Astrocyte (in vitro differentiated cells and primary cell): ENCODE measurements around the gene ZNF775. TPM values are rescaled to one million over a fixed set of nuclear protein-coding genes. Genes with fewer than 3 reads are reported as not detected.

ENCODE experiments used
- DNase-seq: peaks from one replicate; pipeline ENCODE4 v3.0.0-alpha.2; 2010; ENCODE audit warnings: low read depth
- FAIRE-seq: peaks from 2 replicates; lab custom pipeline; 2011; peaks lifted over from hg19 to GRCh38; lab: Jason Lieb, UNC
- H2AFZ ChIP-seq: 2 replicates; pipeline ENCODE4 v1.6.0; 2012; ENCODE audit warnings: low read depth, low read length, inconsistent platforms
- H3K27ac ChIP-seq: 2 replicates; pipeline ENCODE4 v1.5.1; 2011; ENCODE audit warnings: low read depth, low read length, inconsistent platforms
- H3K27me3 ChIP-seq: 2 replicates; pipeline ENCODE4 v1.6.0; 2011; ENCODE audit warnings: low read length, inconsistent platforms; ENCODE audit not compliant: insufficient read depth
- H3K36me3 ChIP-seq: 2 replicates; pipeline ENCODE4 v1.5.1; 2011; ENCODE audit warnings: low read length, inconsistent platforms; ENCODE audit not compliant: insufficient read depth
- H3K4me1 ChIP-seq: 2 replicates; pipeline ENCODE4 v1.5.1; 2011; ENCODE audit warnings: low read length, inconsistent platforms; ENCODE audit not compliant: insufficient read depth
- H3K4me2 ChIP-seq: 2 replicates; pipeline ENCODE4 v1.6.0; 2012; ENCODE audit warnings: low read length, inconsistent platforms
- H3K4me3 ChIP-seq: 2 replicates; pipeline ENCODE4 v1.5.1; 2011; ENCODE audit warnings: low read depth, mild to moderate bottlenecking, low read length, inconsistent platforms; ENCODE audit not compliant: insufficient read depth
- H3K79me2 ChIP-seq: 2 replicates; pipeline ENCODE4 v1.6.0; 2012; ENCODE audit warnings: mild to moderate bottlenecking, low read length, inconsistent platforms; ENCODE audit not compliant: insufficient read depth
- H3K9ac ChIP-seq: 2 replicates; pipeline ENCODE4 v1.6.0; 2012; ENCODE audit warnings: mild to moderate bottlenecking, low read length, inconsistent platforms
- H3K9me3 ChIP-seq: 2 replicates; pipeline ENCODE4 v1.5.1; 2012; ENCODE audit warnings: low read depth, mild to moderate bottlenecking, low read length, inconsistent platforms; ENCODE audit not compliant: insufficient read depth
- H4K20me1 ChIP-seq: 2 replicates; pipeline ENCODE4 v1.6.0; 2012; ENCODE audit warnings: low read length, inconsistent platforms; ENCODE audit not compliant: insufficient read depth
- H3K27ac Mint-ChIP-seq: one replicate; pipeline ENCODE4 v1.8.0; 2021; ENCODE audit warnings: mild to moderate bottlenecking, mixed read lengths; ENCODE audit not compliant: unreplicated experiment
- H3K27me3 Mint-ChIP-seq: one replicate; pipeline ENCODE4 v1.8.0; 2021; ENCODE audit warnings: low read depth, mixed read lengths; ENCODE audit not compliant: unreplicated experiment
- H3K36me3 Mint-ChIP-seq: one replicate; pipeline ENCODE4 v1.8.0; 2021; ENCODE audit warnings: low read depth, mixed read lengths; ENCODE audit not compliant: unreplicated experiment
- H3K4me1 Mint-ChIP-seq: one replicate; pipeline ENCODE4 v1.8.0; 2021; ENCODE audit warnings: low read depth, mixed read lengths; ENCODE audit not compliant: unreplicated experiment
- H3K4me3 Mint-ChIP-seq: one replicate; pipeline ENCODE4 v1.8.0; 2021; ENCODE audit warnings: mild to moderate bottlenecking, moderate library complexity, mixed read lengths; ENCODE audit not compliant: unreplicated experiment
- H3K9me3 Mint-ChIP-seq: one replicate; pipeline ENCODE4 v1.8.0; 2021; ENCODE audit warnings: mild to moderate bottlenecking, mixed read lengths; ENCODE audit not compliant: unreplicated experiment
- EZH2 ChIP-seq: IDR thresholded peaks from 2 replicates; pipeline ENCODE4 v1.6.1; 2012; ENCODE audit warnings: mild to moderate bottlenecking, low read length, inconsistent platforms; ENCODE audit not compliant: insufficient read depth
- total RNA-seq: library from RNA; stranded (reverse); gene quantifications from 2 replicates; pipeline ENCODE4 v1.2.1, GENCODE V29; 2021
- TF ChIP-seq, protein P1 (sequence below): IDR thresholded peaks from 2 replicates; pipeline ENCODE4 v1.5.1; 2011; ENCODE audit warnings: low read depth, mild to moderate bottlenecking, inconsistent platforms, low read length, moderate library complexity; ENCODE audit not compliant: insufficient read depth

The ZNF775 gene
- total RNA-seq, 1 donor from 2014 or later = 6.5 TPM

DNA sequence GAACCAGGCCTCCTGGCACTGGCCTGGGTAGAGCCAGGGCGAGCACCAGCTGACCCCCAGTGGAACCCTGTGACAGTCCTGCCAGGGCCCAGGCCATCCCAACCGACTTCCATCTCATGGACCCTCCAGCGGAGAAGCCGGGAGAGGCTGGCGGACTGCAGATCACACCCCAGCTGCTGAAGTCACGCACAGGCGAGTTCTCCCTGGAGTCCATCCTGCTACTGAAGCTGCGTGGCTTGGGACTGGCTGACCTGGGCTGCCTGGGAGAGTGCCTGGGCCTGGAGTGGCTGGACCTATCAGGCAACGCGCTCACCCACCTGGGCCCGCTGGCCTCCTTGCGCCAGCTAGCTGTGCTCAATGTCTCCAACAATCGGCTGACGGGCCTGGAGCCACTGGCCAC, 42.4 kb upstream of the ZNF775 start:
- no peak overlapping the region for H3K27ac Mint-ChIP-seq

DNA sequence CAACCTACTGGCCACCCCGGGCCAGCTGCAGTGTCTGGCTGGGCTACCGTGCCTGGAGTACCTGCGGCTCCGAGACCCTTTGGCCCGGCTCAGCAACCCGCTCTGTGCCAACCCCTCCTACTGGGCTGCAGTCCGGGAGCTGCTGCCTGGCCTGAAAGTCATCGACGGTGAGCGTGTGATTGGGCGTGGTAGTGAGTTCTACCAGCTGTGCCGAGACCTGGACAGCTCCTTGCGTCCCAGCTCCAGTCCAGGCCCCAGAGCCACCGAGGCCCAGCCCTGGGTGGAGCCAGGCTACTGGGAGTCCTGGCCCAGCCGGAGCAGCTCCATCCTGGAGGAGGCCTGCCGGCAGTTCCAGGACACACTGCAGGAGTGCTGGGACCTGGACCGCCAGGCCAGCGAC, 42.0 kb upstream of the ZNF775 start:
- Histone ChIP-seq H3K27me3 (peaks cover 5% of the 10 kb centered on the region), H2AFZ (no peak overlapping the region), H3K4me1 (peaks cover 12% of the 10 kb centered on the region), H3K9ac (no peak overlapping the region), H3K79me2 (no peaks in the 10 kb centered on the region), H3K36me3 (no peaks in the 10 kb centered on the region), H3K4me2 (no peak overlapping the region), H4K20me1 (peaks cover 7% of the 10 kb centered on the region), H3K9me3 (no peaks in the 10 kb centered on the region), H3K4me3 (no peak overlapping the region), H3K27ac (no peak overlapping the region)
- no peaks in the 10 kb centered on the region for H3K9me3 Mint-ChIP-seq
- no peak overlapping the region for H3K27ac Mint-ChIP-seq
- no peak for TF ChIP-seq EZH2
- TF ChIP-seq, protein P1, sequence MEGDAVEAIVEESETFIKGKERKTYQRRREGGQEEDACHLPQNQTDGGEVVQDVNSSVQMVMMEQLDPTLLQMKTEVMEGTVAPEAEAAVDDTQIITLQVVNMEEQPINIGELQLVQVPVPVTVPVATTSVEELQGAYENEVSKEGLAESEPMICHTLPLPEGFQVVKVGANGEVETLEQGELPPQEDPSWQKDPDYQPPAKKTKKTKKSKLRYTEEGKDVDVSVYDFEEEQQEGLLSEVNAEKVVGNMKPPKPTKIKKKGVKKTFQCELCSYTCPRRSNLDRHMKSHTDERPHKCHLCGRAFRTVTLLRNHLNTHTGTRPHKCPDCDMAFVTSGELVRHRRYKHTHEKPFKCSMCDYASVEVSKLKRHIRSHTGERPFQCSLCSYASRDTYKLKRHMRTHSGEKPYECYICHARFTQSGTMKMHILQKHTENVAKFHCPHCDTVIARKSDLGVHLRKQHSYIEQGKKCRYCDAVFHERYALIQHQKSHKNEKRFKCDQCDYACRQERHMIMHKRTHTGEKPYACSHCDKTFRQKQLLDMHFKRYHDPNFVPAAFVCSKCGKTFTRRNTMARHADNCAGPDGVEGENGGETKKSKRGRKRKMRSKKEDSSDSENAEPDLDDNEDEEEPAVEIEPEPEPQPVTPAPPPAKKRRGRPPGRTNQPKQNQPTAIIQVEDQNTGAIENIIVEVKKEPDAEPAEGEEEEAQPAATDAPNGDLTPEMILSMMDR = no peak
- peaks cover 22% of the 10 kb centered on the region for H3K27me3 Mint-ChIP-seq
- H3K36me3 Mint-ChIP-seq = peaks cover 5% of the 10 kb centered on the region
- DNase-seq = no peak
- peaks cover 14% of the 10 kb centered on the region for H3K4me1 Mint-ChIP-seq
- H3K4me3 Mint-ChIP-seq = no peak overlapping the region
- FAIRE-seq = no peak

More for the DNA sequence above, 42.4 kb upstream of the ZNF775 start:
- H3K9me3 Mint-ChIP-seq = no peaks in the 10 kb centered on the region
- peaks cover 18% of the 10 kb centered on the region for H3K27me3 Mint-ChIP-seq
- no peak for TF ChIP-seq EZH2
- TF ChIP-seq, protein P1 = no peak
- peaks cover 13% of the 10 kb centered on the region for H3K4me1 Mint-ChIP-seq
- H3K4me1 ChIP-seq = peaks cover 12% of the 10 kb centered on the region
- H3K4me3 ChIP-seq = no peak overlapping the region
- no peak overlapping the region for H3K9ac ChIP-seq
- FAIRE-seq (no peak), DNase-seq (no peak)
- no peaks in the 10 kb centered on the region for H3K9me3 ChIP-seq
- H2AFZ ChIP-seq = no peak overlapping the region
- H3K27ac ChIP-seq = no peak overlapping the region
- H3K4me3 Mint-ChIP-seq = no peak overlapping the region
- H3K79me2 ChIP-seq = no peaks in the 10 kb centered on the region
- no peaks in the 10 kb centered on the region for H3K36me3 ChIP-seq
- H3K27me3 ChIP-seq = peaks cover under 1% of the 10 kb centered on the region
- no peak overlapping the region for H3K4me2 ChIP-seq
- H3K36me3 Mint-ChIP-seq = peaks cover 2% of the 10 kb centered on the region
- peaks cover 7% of the 10 kb centered on the region for H4K20me1 ChIP-seq

DNA sequence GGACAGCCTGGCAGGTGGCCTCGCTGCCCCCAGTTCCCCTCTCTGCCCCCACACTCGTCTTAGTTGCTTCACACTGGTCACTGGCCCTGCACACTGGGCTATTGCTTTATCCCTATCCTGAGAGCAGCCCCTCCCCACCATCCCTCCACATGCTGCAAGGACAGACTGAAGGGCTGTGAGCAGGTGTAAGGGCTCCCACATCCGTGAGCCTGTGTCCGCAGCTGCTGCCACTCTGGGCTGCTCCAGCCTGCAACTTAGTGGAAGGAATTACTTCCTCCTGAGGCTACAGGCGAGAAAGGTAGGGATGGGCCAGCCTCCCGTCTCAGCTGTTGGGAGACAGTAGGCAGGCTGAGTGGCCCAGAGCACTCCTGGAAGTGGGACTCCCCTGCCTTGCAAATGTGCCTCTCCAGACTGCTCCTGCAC, 41.5 kb upstream of the ZNF775 start:
- Mint-ChIP-seq H3K27ac (no peak overlapping the region), H3K4me3 (no peak overlapping the region), H3K9me3 (no peaks in the 10 kb centered on the region), H3K4me1 (peaks cover 14% of the 10 kb centered on the region), H3K36me3 (peaks cover 7% of the 10 kb centered on the region), H3K27me3 (peaks cover 27% of the 10 kb centered on the region)
- Histone ChIP-seq H3K4me2 (no peak overlapping the region), H3K27ac (no peak overlapping the region), H3K9me3 (no peaks in the 10 kb centered on the region), H3K9ac (no peak overlapping the region), H3K27me3 (peaks cover 10% of the 10 kb centered on the region), H3K4me3 (no peak overlapping the region), H3K4me1 (peaks cover 12% of the 10 kb centered on the region), H4K20me1 (peaks cover 7% of the 10 kb centered on the region), H3K36me3 (no peaks in the 10 kb centered on the region), H2AFZ (no peak overlapping the region), H3K79me2 (no peaks in the 10 kb centered on the region)
- FAIRE-seq (no peak), DNase-seq (no peak)
- TF ChIP-seq, protein P1 = no peak
- TF ChIP-seq EZH2 = no peak
